Smooth muscle cell (in vitro differentiated cells): ENCODE results near the gene KIR2DL3. TPM values are rescaled to one million over a fixed set of nuclear protein-coding genes. Genes with fewer than 3 reads are reported as not detected.

Experiments
- DNase-seq: peaks from one replicate; lab custom pipeline; 2025; ENCODE audit not compliant: unreplicated experiment; lab: John Stamatoyannopoulos, UW
- H2AFZ ChIP-seq: fragments of 200-600 bp; sonication (generic); 2 replicates; pipeline ENCODE4 v1.6.0; 2016; ENCODE audit warnings: antibody characterized with exemption, low read depth, mild to moderate bottlenecking
- H3F3A ChIP-seq: fragments of 200-600 bp; sonication (generic); 2 replicates; pipeline ENCODE4 v1.6.0; 2017; ENCODE audit warnings: antibody characterized with exemption, low read depth
- H3K27ac ChIP-seq: fragments of 200-600 bp; sonication (generic); 2 replicates; pipeline ENCODE4 v1.5.1; 2016; ENCODE audit warnings: low read depth, mild to moderate bottlenecking
- H3K27me3 ChIP-seq: fragments of 200-600 bp; sonication (generic); 2 replicates; pipeline ENCODE4 v1.6.1; 2016; ENCODE audit warnings: low read depth, mild to moderate bottlenecking
- H3K36me3 ChIP-seq: fragments of 200-600 bp; sonication (generic); 2 replicates; pipeline ENCODE4 v1.5.1; 2016; ENCODE audit warnings: low read depth
- H3K4me1 ChIP-seq: fragments of 200-600 bp; sonication (generic); 2 replicates; pipeline ENCODE4 v1.5.1; 2016; ENCODE audit warnings: low read depth
- H3K4me2 ChIP-seq: fragments of 200-600 bp; sonication (generic); 2 replicates; pipeline ENCODE4 v1.6.0; 2016; ENCODE audit warnings: mild to moderate bottlenecking
- H3K4me3 ChIP-seq: fragments of 200-600 bp; sonication (generic); 2 replicates; pipeline ENCODE4 v1.5.1; 2016; ENCODE audit warnings: mild to moderate bottlenecking
- H3K79me2 ChIP-seq: fragments of 200-600 bp; sonication (generic); 2 replicates; pipeline ENCODE4 v1.6.0; 2016; ENCODE audit warnings: low read depth, mild to moderate bottlenecking
- H3K9ac ChIP-seq: fragments of 200-600 bp; sonication (generic); 2 replicates; pipeline ENCODE4 v1.6.0; 2016; ENCODE audit warnings: low read depth
- H3K9me3 ChIP-seq: fragments of 200-600 bp; sonication (generic); replicated peaks from 2 replicates; pipeline ENCODE4 v1.5.1; 2016; ENCODE audit warnings: low read depth
- H4K20me1 ChIP-seq: fragments of 200-600 bp; sonication (generic); 2 replicates; pipeline ENCODE4 v1.6.0; 2016; ENCODE audit warnings: low read depth
- CTCF ChIP-seq: fragments of 200-600 bp; sonication (generic); IDR thresholded peaks from 2 replicates; pipeline ENCODE4 v1.5.1; 2017; ENCODE audit warnings: borderline replicate concordance, mild to moderate bottlenecking, antibody characterized with exemption; ENCODE audit not compliant: insufficient read depth, poor library complexity, severe bottlenecking
- WGBS: methylation state at CpG from one replicate; pipeline ENCODE4 v1.1.7; 2016; ENCODE audit warnings: low lambda C conversion rate; 5-methylcytosine and 5-hydroxymethylcytosine counted together
- polyA plus RNA-seq: library from polyadenylated mRNA; unstranded; fragments of >200 nt; fragmentation: Nextera tagmentation; extraction: Ambion mirVana; gene quantifications from 2 replicates; pipeline ENCODE4 v1.2.1, GENCODE V29; 2016
- total RNA-seq: library from RNA; depleted of rRNA; stranded (reverse); fragments of >200 nt; gene quantifications from 2 replicates; pipeline ENCODE4 v1.2.3, GENCODE V29; 2014

Gene KIR2DL3
- total and polyA plus RNA-seq, 2 experiments from 2014 or later, result not detected

- H3F3A ChIP-seq, result no peaks in the 10 kb centered on the region
- DNase-seq, result no peak
- no peaks in the 10 kb centered on the region for H3K27me3 ChIP-seq
- TF ChIP-seq CTCF, result no peak
- H3K4me1 ChIP-seq, result no peaks in the 10 kb centered on the region
- H3K27ac ChIP-seq, result no peak within 1 kb of the TSS
- H3K9me3 ChIP-seq, result peaks cover 17% of the 10 kb centered on the region
- H3K4me3 ChIP-seq, result no peak within 1 kb of the TSS
- H3K9ac ChIP-seq, result no peak within 1 kb of the TSS
- 80% methylated on average over 9 of the region's 9 CpGs for WGBS
- H3K4me2 ChIP-seq, result no peak within 1 kb of the TSS
- H3K79me2 ChIP-seq, result no peaks in the 10 kb centered on the region
- H4K20me1 ChIP-seq, result no peaks in the 10 kb centered on the region
- H2AFZ ChIP-seq, result no peak within 1 kb of the TSS
- H3K36me3 ChIP-seq, result no peaks in the 10 kb centered on the region
These were observed 14.2 kb upstream of the KIR2DL3 start, which contains the start of gene KIR3DL3 for GRCh38 chr19:54724142-54724541. TSS of gene KIR3DL3 (plus strand) at chr19:54724442. CDS start at chr19:54724497, 55 bp downstream.

GRCh38 chr19:54724644-54725043 lies 13.7 kb upstream of the KIR2DL3 start:
- Histone ChIP-seq H3K4me1 (no peaks in the 10 kb centered on the region), H3K4me2 (no peak overlapping the region), H3F3A (no peaks in the 10 kb centered on the region), H3K9me3 (peaks cover 14% of the 10 kb centered on the region), H3K79me2 (no peaks in the 10 kb centered on the region), H3K9ac (no peak overlapping the region), H3K27ac (no peak overlapping the region), H3K27me3 (no peaks in the 10 kb centered on the region), H4K20me1 (no peaks in the 10 kb centered on the region), H2AFZ (no peak overlapping the region), H3K4me3 (no peak overlapping the region), H3K36me3 (no peaks in the 10 kb centered on the region)
- no peak for TF ChIP-seq CTCF
- no peak for DNase-seq
- 70% methylated on average over 3 of the region's 3 CpGs for WGBS

GRCh38 chr19:54725321-54725720 lies 13.0 kb upstream of the KIR2DL3 start:
- H3F3A ChIP-seq, result no peaks in the 10 kb centered on the region
- DNase-seq, result no peak
- WGBS, result 80% methylated on average over 7 of the region's 7 CpGs
- no peak overlapping the region for H2AFZ ChIP-seq
- no peaks in the 10 kb centered on the region for H4K20me1 ChIP-seq
- H3K4me1 ChIP-seq, result no peaks in the 10 kb centered on the region
- H3K27ac ChIP-seq, result no peak overlapping the region
- H3K79me2 ChIP-seq, result no peaks in the 10 kb centered on the region
- H3K4me3 ChIP-seq, result no peak overlapping the region
- TF ChIP-seq CTCF, result no peak
- no peaks in the 10 kb centered on the region for H3K36me3 ChIP-seq
- H3K4me2 ChIP-seq, result no peak overlapping the region
- H3K27me3 ChIP-seq, result no peaks in the 10 kb centered on the region
- H3K9ac ChIP-seq, result no peak overlapping the region
- peaks cover 14% of the 10 kb centered on the region for H3K9me3 ChIP-seq

- Histone ChIP-seq H3K36me3 (no peaks in the 10 kb centered on the region), H3K4me2 (no peak overlapping the region), H3K9ac (no peak overlapping the region), H3K27ac (no peak overlapping the region), H3K9me3 (no peaks in the 10 kb centered on the region), H3K4me1 (no peaks in the 10 kb centered on the region), H3K4me3 (no peak overlapping the region), H4K20me1 (no peaks in the 10 kb centered on the region), H3K79me2 (no peaks in the 10 kb centered on the region), H3F3A (no peaks in the 10 kb centered on the region), H3K27me3 (no peaks in the 10 kb centered on the region), H2AFZ (no peak overlapping the region)
- TF ChIP-seq CTCF, result no peak
- no peak for DNase-seq
- 68% methylated on average over 10 of the region's 10 CpGs for WGBS
These were observed 10.8 kb upstream of the KIR2DL3 start for GRCh38 chr19:54727562-54727961.
